ENCODE measurements around the gene TMEM184A.

The TMEM184A gene

DNA sequence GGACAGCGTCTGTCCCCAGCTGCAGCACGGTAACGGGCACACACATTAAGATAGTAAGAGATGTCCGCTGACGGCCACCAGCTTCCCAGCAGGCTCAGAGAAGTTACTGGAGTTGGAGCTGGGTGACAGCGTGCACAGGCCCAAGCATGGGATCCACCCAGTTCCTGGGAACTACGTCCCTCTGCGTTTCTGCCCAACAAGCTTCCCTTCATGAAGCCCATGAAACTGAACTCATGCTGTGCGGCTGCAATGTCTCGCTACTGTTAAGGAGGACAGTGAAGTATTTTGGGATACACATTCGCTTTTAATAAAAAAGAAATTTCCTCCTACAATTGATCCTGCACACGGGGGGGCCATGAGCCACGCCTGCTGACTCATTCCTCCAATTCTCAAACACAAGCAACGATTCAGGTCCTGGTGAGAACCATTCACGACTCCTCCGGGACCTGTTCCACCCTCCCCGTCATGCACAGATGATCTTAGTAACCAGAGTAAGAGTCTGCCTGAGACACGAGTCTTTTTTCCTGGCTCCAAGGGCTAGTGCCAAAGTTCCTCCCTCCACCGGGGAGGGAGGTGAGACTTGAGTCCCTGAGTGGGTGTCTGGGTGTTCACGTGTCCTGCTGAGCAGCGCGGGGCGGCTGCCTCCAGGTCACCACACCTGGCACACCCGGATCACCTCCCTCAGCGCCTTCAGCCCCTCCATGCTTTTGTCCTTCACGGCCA is 11.2 kb upstream of the TMEM184A start:
- FAIRE-seq, result no peak
- TF ChIP-seq POLR2A (IDR thresholded peaks at IDR 0.05; ENCODE audit: low read depth, low read length), result no peak; the same call in 1 of the 2 replicates
- DNase-seq (ENCODE audit: insufficient read length, low spot score), result peak; percentile 99

DNA sequence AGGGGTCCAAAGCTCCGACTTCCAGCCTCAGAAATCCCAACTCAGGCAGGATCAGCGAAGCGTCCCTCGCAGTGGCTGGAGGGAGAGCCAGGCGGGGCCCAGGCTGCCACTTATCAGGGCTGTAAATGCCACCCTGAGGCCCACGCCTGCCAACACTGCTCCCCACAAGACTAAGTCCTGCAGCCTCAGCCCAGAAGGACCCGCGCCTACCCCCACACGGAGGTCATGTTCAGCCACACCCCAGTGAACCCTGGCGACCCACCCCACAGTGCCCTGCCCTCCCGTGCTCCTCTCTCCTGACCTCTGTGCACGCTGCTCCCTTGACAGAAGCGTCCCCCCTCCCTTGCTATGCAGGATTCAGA is 10.7 kb upstream of the TMEM184A start:
- DNase-seq (ENCODE audit: insufficient read length, low spot score) (no peak), FAIRE-seq (no peak)
- TF ChIP-seq POLR2A (IDR thresholded peaks at IDR 0.05; ENCODE audit: low read depth, low read length), result no peak

DNA sequence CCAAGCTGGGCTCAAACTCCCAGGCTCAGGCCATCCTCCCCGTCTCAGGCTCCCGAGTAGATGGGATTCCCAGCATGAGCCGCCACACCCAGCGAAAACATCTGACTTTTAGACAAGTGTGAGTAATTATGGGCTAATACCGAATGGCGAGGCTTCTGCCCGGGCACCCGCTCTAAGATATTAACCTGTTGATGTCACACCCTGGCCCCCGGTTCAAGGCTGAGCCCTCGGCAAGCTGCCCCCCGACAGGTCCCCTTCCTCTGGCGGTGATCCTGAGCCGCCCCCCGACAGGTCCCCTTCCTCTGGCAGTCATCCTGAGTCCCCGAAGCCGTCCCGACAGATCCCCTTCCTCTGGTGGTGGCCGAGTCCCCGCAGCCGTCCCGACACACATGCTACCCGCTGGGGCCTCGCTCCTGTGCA is 8.6 kb upstream of the TMEM184A start:
- TF ChIP-seq POLR2A (IDR thresholded peaks at IDR 0.05; ENCODE audit: low read depth, low read length), result no peak
- DNase-seq (ENCODE audit: insufficient read length, low spot score), result peak; percentile 83
- FAIRE-seq, result no peak

DNA sequence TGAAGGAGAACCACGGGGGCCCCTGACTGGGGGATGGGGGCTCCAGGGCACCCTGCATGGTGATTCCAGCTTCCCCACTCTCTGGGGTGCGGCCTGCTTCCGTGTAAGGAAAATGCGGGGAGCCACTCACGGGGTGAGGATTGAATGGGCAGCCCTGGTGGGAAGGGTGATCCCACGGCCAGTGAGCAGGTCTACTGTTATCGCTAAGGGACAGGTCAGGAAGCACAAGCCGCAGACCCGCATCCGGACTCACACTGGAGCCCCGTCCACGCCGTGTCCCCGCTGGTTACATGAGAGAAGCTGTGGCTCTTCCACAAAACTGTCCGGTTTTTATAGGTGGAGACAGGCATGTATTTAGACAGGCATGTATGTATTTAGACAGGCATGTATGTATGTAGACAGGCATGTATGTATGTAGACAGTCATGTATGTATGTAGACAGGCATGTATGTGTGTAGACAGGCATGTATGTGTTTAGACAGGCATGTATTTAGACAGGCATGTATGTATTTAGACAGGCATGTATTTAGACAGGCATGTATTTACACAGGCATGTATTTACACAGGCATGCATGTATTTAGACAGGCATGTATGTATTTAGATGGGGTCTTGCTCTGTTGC is 8.1 kb upstream of the TMEM184A start:
- FAIRE-seq (no peak), DNase-seq (ENCODE audit: insufficient read length, low spot score) (no peak)
- no peak for TF ChIP-seq POLR2A (IDR thresholded peaks at IDR 0.05; ENCODE audit: low read depth, low read length)

DNA sequence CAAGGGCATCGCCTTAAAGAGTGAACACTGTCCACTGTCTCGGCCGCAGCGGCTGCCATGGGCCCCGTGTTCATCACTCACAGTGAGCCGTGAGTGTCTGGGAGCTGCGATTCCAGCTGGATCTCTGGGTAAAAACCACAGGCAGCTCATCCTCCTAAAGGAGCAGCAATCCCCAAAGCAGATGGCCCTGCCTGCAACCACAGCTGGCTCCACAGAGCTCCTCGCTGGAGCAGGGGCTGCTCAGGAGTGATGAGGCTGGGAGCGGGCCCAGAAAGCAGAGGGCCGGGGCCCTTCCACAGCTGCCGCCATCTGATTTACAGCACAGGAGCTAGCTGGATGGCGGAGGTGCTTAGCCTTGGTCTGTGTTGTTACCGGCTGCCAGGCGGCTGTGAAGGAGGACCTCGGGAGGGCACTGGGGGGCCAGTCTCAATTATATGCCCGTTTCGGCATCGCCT is 6.6 kb upstream of the TMEM184A start:
- no peak for FAIRE-seq
- TF ChIP-seq POLR2A (IDR thresholded peaks at IDR 0.05; ENCODE audit: low read depth, low read length), result no peak
- no peak for DNase-seq (ENCODE audit: insufficient read length, low spot score)

DNA sequence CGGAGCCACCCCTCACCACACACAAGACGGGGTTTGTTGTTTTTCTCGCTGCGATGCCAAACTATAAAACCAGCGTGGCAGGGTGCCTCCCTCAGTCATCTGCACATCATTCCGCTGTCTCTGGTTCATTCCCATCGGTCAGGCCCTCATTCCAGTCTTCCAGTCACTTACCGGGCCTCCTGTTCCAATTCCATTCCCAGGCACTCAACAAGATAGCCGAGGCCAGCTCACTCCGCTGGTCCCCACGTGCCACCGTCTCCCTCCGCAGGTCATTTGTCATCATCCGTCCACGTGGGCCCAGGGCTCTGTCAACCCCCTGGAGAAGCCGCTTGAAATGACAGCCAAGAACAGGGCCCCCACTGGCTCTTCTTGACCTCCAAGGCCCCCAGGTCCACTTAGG is 6.1 kb upstream of the TMEM184A start:
- FAIRE-seq, result no peak
- no peak for DNase-seq (ENCODE audit: insufficient read length, low spot score)
- no peak for TF ChIP-seq POLR2A (IDR thresholded peaks at IDR 0.05; ENCODE audit: low read depth, low read length)

DNA sequence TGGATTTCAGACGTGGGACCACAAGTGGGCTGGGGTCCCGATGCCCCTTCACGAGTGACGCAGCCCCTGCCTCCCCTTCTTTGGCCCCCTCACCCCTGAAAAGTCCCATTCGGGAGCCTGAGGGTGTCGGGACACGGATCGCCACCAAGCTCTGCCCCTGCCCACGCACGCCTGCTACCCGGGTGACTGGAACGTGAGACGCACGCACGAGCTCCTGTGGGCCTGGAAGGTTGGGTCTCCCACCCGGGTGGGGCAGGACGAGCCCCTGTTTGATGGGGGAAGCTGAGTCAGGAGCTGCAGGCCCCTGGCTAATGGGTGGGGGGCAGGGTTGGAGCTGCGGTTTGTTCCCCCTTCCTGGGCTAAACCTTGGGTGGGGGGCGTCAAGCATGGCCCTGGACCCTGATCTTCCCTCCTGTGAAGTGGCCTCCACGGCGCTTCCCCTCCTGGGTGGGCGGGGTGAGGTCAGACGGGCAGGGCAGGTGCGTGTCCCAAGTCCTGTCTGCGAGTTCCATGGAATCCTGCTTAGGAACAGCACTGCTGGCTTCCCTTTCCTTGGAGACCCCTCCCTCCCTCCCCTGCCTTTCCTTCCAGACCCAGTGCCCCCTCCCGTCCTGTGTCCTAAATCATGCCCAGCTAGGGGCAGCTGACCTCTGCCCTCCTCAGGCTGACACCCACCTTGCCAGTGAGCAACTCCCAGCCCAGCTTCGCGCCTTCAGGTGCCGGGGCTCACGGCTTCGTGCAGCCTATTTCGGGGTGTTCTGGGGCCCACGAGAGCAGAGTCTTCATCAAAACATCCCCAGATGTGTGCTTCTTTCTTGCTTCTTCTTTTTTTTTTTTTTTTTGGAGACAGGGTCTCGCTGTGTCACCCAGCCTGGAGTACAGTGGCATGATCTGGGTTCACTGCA is 5.3 kb upstream of the TMEM184A start:
- FAIRE-seq (no peak), DNase-seq (ENCODE audit: insufficient read length, low spot score) (no peak)
- TF ChIP-seq POLR2A (IDR thresholded peaks at IDR 0.05; ENCODE audit: low read depth, low read length), result no peak

DNA sequence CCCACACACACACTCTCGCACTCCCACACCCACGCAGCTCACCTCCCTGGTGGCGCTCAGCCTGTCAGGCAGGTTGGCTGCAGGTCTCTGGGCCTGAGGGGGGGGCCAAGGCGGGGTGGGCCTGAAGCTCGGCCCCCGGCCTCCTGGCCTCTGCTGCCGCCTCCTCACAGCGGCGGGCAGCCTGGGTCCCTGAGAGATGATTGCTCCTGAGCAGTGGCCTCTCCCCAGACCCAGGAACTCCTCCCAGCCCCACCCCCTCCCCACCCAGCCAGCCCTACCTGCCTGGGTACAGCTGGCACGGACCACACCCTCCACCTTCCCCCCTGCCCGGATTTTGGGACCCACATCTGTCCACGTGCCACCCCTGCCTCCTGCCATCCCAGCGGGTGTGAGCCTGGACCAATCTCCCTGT is 4.6 kb upstream of the TMEM184A start:
- no peak for TF ChIP-seq POLR2A (IDR thresholded peaks at IDR 0.05; ENCODE audit: low read depth, low read length)
- FAIRE-seq (no peak), DNase-seq (ENCODE audit: insufficient read length, low spot score) (no peak)

DNA sequence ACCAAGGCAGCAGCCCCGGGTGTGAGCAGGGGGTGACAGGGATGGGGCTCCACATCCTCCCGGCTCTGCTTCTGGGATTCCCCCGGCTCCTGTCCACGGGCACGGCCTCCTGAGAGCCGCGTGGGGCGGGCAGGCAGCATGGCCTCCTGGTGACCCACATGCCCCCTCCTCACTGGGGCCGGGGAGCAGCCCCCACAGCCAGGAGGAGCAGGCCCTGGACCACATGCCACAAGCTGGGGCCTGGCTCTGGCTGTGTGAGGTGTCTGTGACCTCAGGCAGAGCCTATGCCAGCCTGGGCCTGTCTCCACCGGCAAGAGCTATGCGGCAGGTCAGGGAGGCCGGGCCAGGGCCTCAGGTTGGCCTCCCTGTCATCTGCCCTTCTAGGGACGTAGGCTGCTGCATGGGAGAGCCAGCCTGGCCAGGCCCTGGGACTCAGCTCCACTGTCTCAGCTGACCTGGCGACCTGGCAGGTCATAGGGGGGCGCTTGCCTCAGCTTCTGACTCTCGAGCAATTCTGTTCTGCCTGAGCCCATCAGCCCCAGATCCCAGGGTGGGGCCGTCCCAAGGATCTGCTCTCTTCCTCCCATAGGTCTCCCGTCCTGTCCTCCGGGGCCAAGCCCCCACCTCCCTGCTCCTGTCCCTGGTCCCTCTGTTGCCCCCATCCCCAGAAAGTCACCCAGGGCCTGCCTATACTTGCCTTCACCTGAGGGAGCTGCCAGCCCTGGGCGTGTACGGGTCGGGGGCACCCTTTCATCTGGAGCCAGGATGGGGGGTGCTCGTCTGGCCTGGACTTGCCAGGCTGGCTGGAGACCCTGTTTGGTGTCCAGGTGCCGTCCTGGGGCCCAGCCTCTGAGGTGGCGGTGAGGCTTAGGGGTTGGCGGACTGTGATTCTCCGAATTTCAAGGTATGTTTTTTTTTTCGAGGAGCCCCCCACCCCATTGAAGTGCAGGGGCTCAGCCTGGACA is 3.9 kb upstream of the TMEM184A start:
- no peak for TF ChIP-seq POLR2A (IDR thresholded peaks at IDR 0.05; ENCODE audit: low read depth, low read length)
- no peak for FAIRE-seq
- DNase-seq (ENCODE audit: insufficient read length, low spot score), result no peak

DNA sequence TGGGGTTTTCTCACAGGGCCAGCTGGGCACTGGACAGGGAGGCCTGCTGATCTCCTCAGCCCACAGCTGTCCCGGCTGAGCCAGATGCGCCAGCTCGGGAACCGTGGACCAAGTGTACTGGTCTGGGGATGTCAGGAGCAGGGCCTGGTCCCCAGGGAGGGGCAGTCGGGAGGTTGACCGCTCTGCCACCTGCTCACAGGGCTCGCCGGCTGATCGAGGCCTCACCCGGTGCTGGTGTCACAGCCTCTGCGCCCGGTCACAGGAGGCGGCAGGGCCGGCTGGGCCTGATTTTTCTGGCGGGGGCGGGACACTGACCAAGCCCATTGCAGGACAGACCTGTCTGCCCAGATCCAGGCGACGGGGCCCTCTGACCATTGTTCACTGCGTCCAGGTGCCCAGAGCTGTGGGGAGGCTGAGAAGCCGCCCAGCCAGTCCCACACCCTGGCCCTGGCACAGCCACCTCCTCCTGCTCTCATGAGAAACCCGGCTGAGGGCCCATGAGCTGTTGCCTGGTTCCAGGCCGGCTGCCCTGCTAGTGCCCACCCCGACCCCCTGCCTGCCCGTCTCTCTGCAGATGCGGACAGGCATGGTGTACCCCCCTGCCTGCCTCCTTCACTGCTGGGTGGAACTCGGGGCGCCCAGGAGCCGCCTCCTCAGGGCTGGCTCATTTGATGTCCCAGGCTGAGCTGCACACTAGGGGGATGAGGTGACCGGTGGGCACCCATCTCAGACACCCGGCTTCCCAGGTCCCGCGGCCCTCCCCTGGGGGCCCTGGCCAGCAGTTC is 3.0 kb upstream of the TMEM184A start:
- TF ChIP-seq POLR2A (IDR thresholded peaks at IDR 0.05; ENCODE audit: low read depth, low read length), result no peak
- FAIRE-seq, result no peak

DNA sequence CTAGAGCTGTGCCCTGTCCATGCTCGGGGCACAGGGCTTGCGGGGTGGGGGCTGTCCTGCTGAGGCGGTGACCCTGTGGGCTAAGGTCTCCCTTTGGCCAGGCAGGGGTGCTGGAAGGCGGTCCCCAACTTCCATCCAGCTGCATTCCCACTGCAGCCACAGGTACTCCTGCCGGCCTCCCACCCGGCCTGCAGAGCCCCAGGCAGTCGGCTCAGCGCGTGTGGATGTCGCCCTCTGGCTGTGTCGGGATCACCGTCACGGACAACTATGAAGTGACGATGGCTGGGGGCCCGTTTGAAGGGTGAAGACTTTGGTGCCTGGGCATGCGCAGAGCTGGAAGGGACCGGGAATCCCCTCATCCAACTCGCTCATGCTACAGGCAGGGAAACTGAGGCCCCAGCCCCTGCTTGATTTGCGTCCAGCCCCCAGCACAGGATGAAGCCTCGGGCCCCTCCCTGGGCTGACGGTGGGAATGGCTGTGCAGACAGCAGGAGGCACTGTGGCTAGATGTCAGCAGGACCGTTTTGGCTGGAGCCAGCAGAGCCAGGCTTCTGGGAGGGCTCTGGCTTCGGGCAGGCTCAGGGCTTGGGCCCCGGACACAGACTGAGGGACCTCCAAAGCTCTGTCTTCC is 2.3 kb upstream of the TMEM184A start:
- DNase-seq (ENCODE audit: insufficient read length, low spot score), result no peak
- TF ChIP-seq POLR2A (IDR thresholded peaks at IDR 0.05; ENCODE audit: low read depth, low read length), result no peak
- no peak for FAIRE-seq

More for the DNA sequence above, 3.0 kb upstream of the TMEM184A start:
- DNase-seq (ENCODE audit: insufficient read length, low spot score), result no peak

DNA sequence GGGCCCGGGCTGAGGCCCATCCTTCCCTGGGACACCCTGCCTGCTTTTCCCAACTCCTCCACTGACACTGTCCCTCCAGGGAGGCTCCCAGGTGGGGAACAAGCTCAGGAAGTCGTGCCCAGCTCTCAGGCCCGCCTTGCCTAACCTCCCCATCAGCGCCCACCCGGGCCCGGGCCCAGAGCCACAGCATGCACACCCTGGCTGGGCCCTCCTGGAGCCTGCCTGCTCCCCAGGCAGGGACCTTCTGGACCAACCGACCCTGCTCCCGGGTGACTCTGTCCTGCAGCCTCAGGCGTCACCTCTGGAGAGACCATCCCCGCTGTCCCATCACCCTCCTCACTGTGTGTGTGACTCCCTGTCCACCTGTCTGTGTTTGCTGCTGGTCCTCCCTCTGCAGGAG is 1.8 kb upstream of the TMEM184A start:
- TF ChIP-seq POLR2A (IDR thresholded peaks at IDR 0.05; ENCODE audit: low read depth, low read length), result no peak
- DNase-seq (ENCODE audit: insufficient read length, low spot score) (no peak), FAIRE-seq (no peak)

Data from H54 (cell line).